GM23248 (cell line): ENCODE data around the gene ZNF785.
"Not testable (repeated sequence)": the region's sequence is repeated elsewhere in the genome, so short reads cannot be mapped to it uniquely, and the experiment has no call there.

Experiments used
- EZH2 ChIP-seq: fragments of 200-600 bp; sonication (generic); IDR thresholded peaks from 2 replicates; pipeline ENCODE4 v1.6.1; 2018; ENCODE audit warnings: antibody characterized with exemption, mild to moderate bottlenecking; ENCODE audit not compliant: insufficient read depth, poor library complexity, severe bottlenecking
- EZH2phosphoT487 ChIP-seq: fragments of 200-600 bp; sonication (generic); IDR thresholded peaks from 2 replicates; pipeline ENCODE4 v1.6.1; 2018; ENCODE audit warnings: antibody characterized with exemption, moderate library complexity, mild to moderate bottlenecking, low read depth; ENCODE audit not compliant: insufficient read depth

- TF ChIP-seq EZH2, EZH2phosphoT487: not testable (repeated sequence)
Measured at GRCh38 chr16:30539986-30540526, 45.4 kb downstream of the ZNF785 start.
